NOMO-1 treated with dmso at 0.1 percent for 144 hours (cell line): Measurements from ENCODE around the gene GALR3.

ENCODE experiments used
- DNase-seq: peaks from one replicate; lab custom pipeline; 2025; ENCODE audit not compliant: unreplicated experiment; lab: John Stamatoyannopoulos, UW

GALR3 gene

GRCh38 chr22:37819105-37819433 lies 4.1 kb upstream of the GALR3 start:
- no peak for DNase-seq

GRCh38 chr22:37820350-37820749 lies 2.8 kb upstream of the GALR3 start:
- DNase-seq: no peak

- no peak for DNase-seq
These were observed 926 bp upstream of the GALR3 start for GRCh38 chr22:37822079-37822833.

DNA sequence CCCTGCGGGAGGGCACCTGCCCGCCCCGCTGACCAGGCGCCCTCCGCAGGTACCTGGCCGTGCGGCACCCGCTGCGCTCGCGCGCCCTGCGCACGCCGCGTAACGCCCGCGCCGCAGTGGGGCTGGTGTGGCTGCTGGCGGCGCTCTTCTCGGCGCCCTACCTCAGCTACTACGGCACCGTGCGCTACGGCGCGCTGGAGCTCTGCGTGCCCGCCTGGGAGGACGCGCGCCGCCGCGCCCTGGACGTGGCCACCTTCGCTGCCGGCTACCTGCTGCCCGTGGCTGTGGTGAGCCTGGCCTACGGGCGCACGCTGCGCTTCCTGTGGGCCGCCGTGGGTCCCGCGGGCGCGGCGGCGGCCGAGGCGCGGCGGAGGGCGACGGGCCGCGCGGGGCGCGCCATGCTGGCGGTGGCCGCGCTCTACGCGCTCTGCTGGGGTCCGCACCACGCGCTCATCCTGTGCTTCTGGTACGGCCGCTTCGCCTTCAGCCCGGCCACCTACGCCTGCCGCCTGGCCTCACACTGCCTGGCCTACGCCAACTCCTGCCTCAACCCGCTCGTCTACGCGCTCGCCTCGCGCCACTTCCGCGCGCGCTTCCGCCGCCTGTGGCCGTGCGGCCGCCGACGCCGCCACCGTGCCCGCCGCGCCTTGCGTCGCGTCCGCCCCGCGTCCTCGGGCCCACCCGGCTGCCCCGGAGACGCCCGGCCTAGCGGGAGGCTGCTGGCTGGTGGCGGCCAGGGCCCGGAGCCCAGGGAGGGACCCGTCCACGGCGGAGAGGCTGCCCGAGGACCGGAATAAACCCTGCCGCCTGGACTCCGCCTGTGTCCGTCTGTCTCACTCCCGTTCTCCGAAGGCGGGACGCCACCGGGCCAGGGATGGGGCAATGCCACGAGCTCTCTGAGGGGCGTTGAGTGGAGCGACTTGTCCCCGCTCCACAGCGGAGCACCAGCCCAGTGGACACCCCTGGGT lies 1.8 kb downstream of the GALR3 start:
- DNase-seq: peak; percentile 38

DNA sequence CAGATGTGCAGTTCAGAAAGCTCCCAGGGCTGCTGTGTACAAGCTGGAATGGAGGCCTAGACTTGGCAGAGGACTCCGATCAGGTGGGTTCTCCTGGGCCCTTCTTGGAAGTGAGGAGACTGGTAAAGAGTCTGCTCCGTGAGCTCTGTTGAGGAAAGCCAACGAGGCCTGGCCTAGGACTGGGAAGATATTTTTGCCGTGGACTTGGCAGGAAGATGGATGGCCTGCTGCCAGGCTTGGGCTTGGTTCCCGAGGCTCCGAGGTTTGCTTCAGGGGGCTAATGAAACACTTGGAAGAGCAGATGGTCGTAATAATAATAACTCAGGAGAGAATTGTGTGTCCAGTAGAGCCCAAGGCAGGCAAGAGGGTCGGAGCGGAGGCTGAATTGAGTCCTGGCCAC lies 3.9 kb downstream of the GALR3 start:
- no peak for DNase-seq

DNA sequence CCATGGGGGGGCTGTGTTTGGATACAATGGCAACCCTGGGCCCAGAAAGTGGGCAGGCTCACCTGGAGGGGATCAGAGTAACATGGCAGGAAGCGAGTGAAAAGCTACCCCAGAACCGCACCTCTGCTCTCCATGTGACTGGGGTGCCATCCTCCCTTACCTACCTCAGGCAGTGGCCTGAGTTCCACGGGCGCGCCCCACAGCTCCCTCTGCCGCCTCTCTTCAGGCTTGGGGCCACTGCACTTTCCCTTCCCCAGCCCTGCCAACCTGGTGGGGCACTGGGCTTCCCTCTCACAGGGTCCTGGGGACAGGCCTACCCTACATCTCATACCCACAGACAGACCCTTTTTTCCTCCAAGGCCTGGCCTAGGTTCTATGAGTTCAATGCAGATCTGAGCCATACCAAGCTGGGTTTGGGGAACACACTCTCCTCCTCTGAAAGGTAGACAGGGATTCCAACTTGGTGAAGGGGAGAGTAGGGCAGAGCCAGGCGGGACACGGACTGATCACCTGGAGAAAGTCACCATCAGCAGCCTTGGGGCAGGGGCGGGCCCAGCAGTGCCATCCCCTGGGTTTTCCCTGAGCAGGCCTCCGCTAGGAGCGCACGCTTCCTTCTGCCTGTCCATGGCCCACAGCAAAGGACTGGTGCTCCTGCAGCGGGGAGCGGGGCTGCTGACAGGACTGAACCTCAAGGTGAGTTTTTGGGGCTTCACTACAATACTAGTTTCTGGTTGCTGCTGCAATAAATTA lies 7.1 kb downstream of the GALR3 start:
- no peak for DNase-seq

GRCh38 chr22:37831472-37831871 lies 8.3 kb downstream of the GALR3 start:
- DNase-seq: no peak

DNA sequence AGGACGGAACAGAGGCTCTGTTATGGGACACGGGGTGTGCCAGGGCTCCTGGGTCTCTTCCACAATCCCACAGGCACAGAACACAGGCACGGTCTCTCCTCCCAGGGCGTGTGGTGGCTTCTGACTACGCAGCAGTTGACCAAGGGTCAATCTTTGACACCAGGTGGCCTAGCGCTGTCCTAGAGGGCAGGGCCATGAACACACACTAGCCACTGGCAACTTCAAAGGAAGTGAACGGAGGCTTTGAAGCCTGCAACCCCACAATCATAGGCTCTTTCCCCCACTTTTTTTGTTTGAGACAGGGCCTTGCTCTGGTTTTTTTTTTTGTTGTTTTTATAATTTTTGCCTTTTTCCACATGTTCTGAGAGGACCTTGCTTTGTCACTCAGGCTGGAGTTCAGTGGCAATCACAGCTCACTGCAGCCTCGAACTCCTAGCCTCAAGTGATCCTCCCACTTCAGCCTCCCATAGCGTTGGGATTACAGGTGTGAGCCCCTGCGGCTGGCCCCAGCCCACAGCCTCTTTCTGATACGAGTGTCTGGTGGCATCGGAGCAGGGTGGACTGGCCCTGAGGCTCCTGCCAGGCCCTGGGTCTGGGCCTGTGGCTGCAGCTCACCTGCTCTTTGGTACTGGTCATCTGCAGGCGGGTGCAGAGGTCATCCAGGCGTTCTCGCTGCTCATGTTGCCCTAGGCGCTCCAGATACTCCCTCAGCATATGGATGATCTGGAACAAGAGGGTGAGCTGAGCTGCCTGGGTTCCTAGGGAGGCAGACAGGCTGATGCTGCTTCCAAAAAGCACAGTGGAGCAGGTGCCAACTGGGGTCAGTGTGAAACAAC lies 9.1 kb downstream of the GALR3 start:
- DNase-seq: no peak

DNA sequence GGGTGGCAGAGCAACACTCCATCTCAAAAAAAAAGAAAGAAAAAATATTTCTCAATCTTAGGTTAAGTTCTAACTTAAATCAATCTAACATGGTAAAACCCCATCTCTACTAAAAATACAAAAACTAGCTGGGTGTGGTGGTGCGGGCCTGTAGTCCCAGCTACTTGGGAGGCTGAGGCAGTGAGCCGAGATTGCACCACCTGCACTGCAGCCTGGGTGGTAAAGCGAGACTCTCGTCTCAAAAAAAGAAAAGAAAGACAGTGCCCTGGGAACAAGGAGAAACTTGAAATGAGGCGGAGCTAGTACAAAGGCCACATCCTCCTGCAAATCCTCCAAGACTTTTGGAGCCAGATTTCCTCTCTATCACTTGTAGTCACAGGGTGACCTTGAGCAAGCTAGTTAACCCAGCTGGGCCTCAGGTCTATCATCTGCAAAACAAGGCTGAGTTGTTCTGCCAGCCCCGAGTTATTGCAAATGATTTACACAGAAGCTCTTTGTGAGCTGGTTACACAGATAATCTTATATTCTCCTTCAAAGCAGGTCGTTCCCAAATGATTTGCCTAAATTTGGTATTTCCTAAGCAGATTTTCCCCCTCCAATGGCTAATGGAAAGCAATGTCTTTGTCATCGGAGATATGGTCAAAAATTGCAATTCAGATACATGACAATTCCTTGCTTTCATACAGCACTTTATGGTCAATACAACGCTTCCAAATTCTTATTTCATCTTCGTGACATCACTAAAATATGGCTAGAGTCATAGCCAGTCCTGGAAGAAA lies 19.0 kb downstream of the GALR3 start:
- no peak for DNase-seq

DNA sequence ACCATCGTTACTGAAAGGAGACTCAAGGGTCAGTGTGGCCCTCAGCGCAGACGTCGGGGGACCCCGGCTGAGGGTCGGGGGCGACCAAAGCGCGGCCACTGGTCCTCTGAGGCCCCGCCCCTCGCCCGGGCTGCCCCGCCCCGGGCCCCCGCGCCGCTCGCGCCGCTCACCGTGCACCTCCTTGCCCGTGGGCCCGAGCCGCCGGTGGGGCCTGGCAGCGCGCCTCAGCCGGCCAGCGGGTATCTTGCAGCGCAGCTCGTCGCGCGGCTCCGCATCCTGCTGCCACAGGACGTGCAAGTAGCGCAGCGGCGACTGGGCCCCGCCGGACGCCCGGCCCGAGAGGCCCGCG lies 20.5 kb downstream of the GALR3 start:
- DNase-seq: no peak

GRCh38 chr22:37844904-37845329 lies 21.7 kb downstream of the GALR3 start:
- DNase-seq: no peak

DNA sequence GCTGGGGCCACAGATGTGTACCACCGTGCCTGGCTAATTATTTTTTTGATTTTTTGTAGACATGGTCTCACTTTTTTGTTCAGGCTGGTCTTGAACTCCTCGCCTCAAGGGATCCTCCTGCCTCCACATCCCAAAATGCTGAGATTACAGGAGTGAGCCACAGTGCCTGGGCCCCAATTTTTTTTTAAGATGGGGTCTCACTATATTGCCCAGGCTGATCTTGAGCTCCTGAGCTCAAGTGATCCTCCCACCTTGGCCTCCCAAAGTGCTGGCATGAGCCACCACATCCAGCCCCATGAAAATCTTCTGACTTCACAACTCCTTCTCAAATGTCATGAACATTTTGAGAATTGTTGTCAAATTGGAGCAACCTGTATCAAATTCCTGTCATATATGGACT lies 23.3 kb downstream of the GALR3 start:
- DNase-seq: no peak

DNA sequence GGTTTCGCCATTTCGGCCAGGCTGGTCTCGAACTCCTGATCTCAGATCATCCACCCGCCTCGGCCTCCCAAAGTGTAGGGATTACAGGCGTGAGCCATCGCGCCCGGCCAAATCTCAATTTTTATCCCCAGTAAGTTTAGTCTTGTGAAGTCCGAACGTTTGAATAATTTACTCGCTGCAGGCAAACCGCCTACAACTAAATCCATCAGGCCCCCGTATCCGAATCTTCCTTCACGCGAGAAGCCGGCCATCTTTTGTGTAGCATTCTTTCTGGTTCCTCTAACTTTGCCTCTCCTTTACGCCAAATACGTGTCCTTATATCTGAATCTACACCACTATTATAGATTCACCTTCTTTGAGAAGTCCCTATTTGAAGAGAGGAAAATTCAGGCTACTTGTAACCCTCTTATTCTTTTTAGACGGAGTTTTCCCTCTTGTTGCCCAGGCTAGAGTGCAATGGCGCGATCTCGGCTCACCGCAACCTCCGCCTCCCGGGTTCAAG lies 25.5 kb downstream of the GALR3 start:
- DNase-seq: peak; percentile 14

- peak; percentile 89 for DNase-seq
These were observed 26.0 kb downstream of the GALR3 start, which contains the start of gene EIF3L for GRCh38 chr22:37849089-37849751. Gene EIF3L, plus strand, starts transcription at chr22:37849419. Its CDS starts 31 bp downstream, at chr22:37849450.

GRCh38 chr22:37850801-37851200 lies 27.6 kb downstream of the GALR3 start:
- DNase-seq: no peak

GRCh38 chr22:37852418-37852817 lies 29.2 kb downstream of the GALR3 start:
- DNase-seq: no peak

DNA sequence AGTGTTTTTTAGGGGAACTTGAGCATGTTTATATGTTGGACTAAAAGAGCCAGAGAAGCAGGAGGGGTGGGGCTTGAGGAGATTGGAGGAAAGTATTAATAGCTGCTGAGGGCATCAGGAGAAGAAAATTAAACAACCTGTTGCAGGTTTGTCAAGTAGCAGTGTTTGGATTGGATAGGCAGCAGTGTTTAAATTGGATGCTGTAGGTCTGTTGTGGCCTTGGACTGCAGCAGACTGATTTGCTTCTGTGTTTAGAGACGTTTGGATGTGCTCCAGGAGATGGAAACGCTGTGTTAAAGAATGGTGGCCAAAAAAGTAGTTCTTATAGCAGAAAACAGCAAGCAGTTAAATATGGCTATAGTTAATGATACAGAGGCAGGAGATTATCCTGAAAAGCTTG lies 31.8 kb downstream of the GALR3 start:
- DNase-seq: no peak

- DNase-seq: no peak
These were observed 32.3 kb downstream of the GALR3 start for GRCh38 chr22:37855462-37855861.

DNA sequence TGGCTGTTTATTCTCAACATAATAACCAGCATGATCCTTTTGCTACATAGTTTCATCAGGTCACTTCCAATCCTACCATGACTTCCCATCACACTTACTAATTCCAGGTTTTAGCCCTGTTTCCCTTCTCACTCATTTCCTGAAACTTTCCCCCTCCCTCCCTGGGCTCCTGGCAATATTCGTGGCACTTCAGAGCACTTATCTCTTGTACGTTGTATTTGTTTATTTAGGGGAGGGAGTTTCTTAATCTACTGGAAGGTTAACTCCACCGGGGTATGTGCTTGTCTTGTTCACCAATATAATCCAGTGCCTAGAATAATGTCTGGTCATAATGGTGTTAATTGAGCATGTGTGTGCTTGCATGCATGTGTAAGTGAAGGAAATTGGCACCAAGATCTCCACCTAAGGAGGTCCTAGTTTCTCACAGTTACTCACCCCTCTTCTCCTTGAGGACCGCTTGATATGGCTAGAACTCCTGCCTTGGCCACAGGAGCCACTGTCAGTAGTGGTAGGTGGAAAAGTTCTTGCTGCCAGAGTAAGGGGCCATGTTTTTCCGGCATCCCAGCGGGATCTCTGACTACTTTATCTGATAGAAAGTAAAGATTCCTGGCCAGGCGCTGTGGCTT lies 37.7 kb downstream of the GALR3 start:
- no peak for DNase-seq
